Measurements from ENCODE around the gene ACSBG1.

GRCh38 chr15:78177447-78177873 is 56.9 kb downstream of the ACSBG1 start:
- no peak for TF ChIP-seq EP300 (IDR thresholded peaks at IDR 0.05)
- peak; percentile 48 to 71 (median 54) for TF ChIP-seq CTCF (IDR thresholded peaks at IDR 0.05)
- no peak for TF ChIP-seq POLR2A (IDR thresholded peaks at IDR 0.05)

Measured in tibial nerve (tissue), 4 donors.